Kasumi-1 (cell line): Measurements from ENCODE around the gene ZCWPW1.

Experiments used
- DNase-seq, 2 experiments: peaks; one replicate each; lab custom pipeline; 2025; lab: John Stamatoyannopoulos, UW

ZCWPW1 gene

GRCh38 chr7:100431286-100431735 lies 2.8 kb upstream of the ZCWPW1 start:
- no peak for DNase-seq

GRCh38 chr7:100430493-100431285 lies 2.2 kb upstream of the ZCWPW1 start:
- peak in 1 of 2 experiments; percentile 32 for DNase-seq

GRCh38 chr7:100429637-100430492 lies 1.4 kb upstream of the ZCWPW1 start, which contains the start of gene MEPCE:
Gene MEPCE (plus strand): TSS chr7:100429831. CDS start chr7:100430019, 188 bp downstream.
- peak; percentile 73 to 80 for DNase-seq

- peak; percentile 98 to 99 for DNase-seq
Measured at GRCh38 chr7:100428967-100429636, 599 bp upstream of the ZCWPW1 start.

GRCh38 chr7:100427762-100428198 lies 723 bp downstream of the ZCWPW1 start:
- no peak for DNase-seq

- DNase-seq: no peak
Measured at GRCh38 chr7:100426516-100426915, 2.0 kb downstream of the ZCWPW1 start.

GRCh38 chr7:100425347-100425746 lies 3.2 kb downstream of the ZCWPW1 start:
- DNase-seq: no peak

- DNase-seq: no peak
Measured at GRCh38 chr7:100423315-100423714, 5.2 kb downstream of the ZCWPW1 start.

- no peak for DNase-seq
Measured at GRCh38 chr7:100419660-100420226, 8.8 kb downstream of the ZCWPW1 start.

- peak; percentile 6 to 8 for DNase-seq
Measured at GRCh38 chr7:100418930-100419659, 9.4 kb downstream of the ZCWPW1 start.

- no peak for DNase-seq
Measured at GRCh38 chr7:100415448-100415847, 13.1 kb downstream of the ZCWPW1 start.

GRCh38 chr7:100413889-100414288 lies 14.6 kb downstream of the ZCWPW1 start:
- DNase-seq: no peak

- DNase-seq: peak in 1 of 2 experiments; percentile 47
Measured at GRCh38 chr7:100413346-100413745, 15.2 kb downstream of the ZCWPW1 start.

GRCh38 chr7:100411101-100411500 lies 17.4 kb downstream of the ZCWPW1 start:
- no peak for DNase-seq

- DNase-seq: peak; percentile 78 to 85
Measured at GRCh38 chr7:100407285-100408180, 21.0 kb downstream of the ZCWPW1 start.

- DNase-seq: no peak
Measured at GRCh38 chr7:100406767-100407166, 21.7 kb downstream of the ZCWPW1 start.

GRCh38 chr7:100402241-100402640 lies 26.3 kb downstream of the ZCWPW1 start:
- no peak for DNase-seq

- DNase-seq: no peak
Measured at GRCh38 chr7:100401811-100402210, 26.7 kb downstream of the ZCWPW1 start.

GRCh38 chr7:100400656-100401055 lies 27.8 kb downstream of the ZCWPW1 start:
- DNase-seq: peak; percentile 16 to 40

GRCh38 chr7:100400041-100400440 lies 28.5 kb downstream of the ZCWPW1 start:
- DNase-seq: no peak
